Posterior vena cava (tissue), 2 donors: ENCODE results near the gene ARL13A. TPM values are rescaled to one million over a fixed set of nuclear protein-coding genes. Genes with fewer than 3 reads are reported as not detected.
"Not testable (repeated sequence)": the region's sequence is repeated elsewhere in the genome, so short reads cannot be mapped to it uniquely, and the experiment has no call there.

Experiments
- DNase-seq: peaks from one replicate; pipeline ENCODE4 v3.0.0-alpha.2; 2020; ENCODE audit warnings: low spot score
- intact Hi-C, 2 donors: fragments of 100-400 bp; cut with DNase I; formaldehyde crosslinking; loops; one replicate each; pipeline versions ENCODE4 v1.14.1 to v1.14.2; 2022 to 2023
- total RNA-seq, 2 donors: library from RNA; stranded (reverse); fragmentation: NEBNext Ultra II Directional; extraction: Animal tissue kit (Norgen Biotek cat#: 25700); gene quantifications; one replicate each; pipeline ENCODE4 v1.2.1, GENCODE V29; 2021
- donor health status: DM: yes; HTN: yes; CAD: no.
- donor health status: DM: yes; HTN: yes; CAD: no.

ARL13A gene
- total RNA-seq, 2 donors from 2014 or later: not detected

DNA sequence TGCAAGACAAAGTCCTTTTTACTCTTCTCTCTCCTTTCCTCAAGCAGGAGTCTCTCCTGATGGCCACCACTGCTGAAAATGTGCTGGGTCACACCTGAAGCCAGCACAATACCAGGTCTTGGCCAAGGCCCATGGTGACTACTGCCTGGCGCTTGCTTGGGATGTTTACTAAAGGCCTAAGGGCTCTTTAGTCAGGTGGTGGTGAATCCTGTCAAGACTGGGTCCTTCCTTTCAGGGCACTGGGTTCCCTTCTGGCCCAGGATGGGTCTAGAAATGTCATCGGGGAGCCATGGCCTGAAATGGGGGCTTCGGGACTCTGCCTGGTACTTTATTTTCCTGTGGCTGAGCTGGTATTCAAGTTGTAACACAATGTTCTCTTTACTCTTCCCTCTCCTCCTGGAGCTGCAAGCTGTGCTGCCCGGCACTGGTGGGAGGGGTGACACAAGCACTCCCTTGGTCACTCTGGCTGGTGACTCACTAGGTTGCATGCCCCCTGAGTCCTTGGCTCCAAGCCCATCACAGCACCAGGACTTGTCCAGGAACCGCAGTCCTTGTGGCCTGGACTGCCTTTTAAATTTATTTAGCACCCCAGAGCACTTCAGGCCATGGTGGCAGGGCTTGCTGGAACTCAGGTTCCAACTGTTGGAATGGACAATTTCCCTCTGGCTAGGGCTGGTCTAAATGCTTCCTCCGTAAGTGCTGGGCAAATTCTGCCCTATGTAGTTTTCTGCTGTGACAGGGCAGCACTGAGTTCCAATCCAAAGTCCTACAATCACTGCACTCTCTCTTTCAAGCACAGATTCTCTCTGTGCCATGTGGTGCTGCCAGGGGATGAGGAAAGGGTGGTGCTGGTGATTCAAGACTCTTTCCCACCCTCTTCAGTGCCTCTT is 11.3 kb downstream of the ARL13A start:
- no peak for DNase-seq
- intact Hi-C loops: no loop called here

DNA sequence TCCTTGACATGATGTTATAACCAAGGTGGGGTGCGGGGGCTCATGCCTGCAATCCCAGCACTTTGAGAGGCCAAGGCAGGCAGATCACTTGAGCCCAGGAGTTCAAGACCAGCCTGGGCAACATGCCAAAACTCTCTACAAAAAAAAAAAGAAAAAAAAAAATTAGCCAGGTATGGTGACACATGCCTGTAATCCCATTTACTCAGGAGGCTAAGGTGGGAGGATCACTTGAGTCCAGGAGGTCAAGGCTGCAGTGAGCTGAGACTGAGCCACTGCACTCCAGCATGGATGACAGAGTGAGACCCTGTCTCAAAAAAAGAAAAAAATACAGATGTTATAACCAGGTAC is 12.0 kb downstream of the ARL13A start:
- DNase-seq, intact Hi-C loops: not testable (repeated sequence)

DNA sequence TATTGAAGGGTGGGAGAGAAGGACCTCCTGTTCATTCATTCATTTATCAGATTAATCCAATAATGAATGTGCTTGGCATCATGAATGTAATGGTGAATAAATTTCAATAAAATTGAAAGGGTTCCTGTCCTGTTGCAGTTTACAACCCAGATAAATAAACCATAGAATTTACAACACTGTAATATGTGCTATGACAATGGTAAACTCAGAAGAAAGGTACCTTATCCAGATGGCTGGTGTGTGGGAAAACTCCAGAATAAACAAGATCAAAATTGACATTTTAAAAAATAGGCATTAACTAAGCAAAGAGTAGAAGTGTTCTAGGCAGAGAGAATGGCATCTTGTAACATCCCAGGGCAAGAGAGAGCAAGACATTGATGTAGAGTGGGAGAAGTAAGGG is 15.3 kb downstream of the ARL13A start:
- intact Hi-C loops: no loop called here
- DNase-seq: no peak

DNA sequence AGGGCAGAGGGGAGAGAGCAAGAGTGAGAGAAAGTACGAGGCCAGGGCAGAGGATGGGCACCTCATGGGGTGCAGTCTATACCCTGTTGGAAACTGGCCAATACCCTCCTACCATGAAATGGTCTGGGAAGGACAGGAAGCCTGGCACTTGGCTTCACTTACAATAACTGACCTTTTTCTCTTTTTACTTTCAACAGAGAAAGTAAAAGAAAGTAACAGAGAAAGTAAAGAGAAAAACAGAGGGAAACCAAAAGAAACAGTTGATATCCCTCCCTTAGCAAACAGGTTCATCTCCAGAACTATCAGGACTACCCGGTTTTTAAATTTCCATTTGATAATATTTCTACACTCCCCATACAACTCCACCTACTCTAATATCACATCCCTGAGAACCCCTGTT is 20.6 kb downstream of the ARL13A start:
- intact Hi-C loops: no loop called here

DNA sequence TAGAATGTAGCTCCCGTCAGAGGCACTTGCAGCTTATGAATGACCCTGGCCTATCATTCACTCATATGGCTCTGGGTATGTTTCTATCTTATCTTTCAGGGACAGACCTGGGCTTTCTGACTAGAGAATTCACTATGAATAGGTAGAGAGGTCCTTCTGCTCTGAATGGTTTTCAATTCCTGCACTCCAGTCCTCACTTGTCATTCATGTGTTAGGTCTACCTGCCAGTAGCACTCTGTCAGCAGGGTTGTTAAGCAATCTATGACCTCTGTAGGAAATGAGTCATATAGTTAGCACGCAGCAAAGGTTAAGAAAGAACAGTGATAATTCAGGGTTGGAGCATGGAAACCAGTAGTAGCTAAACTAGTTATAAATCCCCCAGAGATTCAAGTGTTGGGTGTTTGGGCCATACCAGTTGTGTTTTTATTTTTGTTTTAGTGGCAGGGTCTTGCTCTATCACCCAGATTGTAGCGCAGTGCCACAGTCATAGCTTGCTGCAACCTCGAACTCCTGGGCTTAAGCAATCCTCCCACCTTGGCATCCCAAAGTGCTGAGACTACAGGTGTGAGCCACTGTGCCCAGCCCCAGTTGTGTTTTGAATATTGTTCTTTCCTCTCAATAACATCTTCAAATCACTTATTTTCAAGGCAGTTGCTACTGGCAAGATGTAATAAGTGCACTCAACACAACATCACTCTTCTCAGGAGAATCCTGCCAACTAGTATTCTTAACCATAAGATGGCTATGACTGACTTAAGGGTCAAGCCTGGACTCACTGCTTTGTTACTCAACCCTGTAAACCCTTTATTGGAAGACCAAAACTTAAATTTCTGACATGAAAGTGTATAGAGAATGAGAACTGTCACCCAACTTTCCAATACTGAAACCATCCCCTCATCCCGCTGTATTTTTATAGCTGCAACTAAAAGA is 25.1 kb downstream of the ARL13A start:
- no peak for DNase-seq
- intact Hi-C loops: no loop called here

More for the DNA sequence above, 20.6 kb downstream of the ARL13A start:
- no peak for DNase-seq

DNA sequence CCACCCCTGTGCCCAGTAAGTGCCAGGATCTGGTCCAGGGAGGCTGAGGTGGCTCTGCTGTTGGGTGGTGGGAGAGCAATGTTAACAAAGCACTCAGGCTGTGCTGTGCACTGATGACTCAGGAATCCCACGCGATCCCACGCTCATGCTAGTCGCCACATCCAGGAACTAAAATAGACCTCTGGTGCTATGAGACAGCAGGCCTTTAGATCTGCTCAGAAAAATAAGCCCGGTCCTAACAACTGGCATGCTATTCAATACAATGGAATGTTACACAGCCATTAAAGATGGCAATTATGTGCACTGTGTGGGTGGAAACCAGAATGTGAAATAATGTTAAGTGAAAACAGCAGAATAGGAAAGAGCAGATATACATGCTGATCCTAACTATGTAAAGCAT is 26.0 kb downstream of the ARL13A start:
- DNase-seq: no peak
- intact Hi-C loops: no loop called here

DNA sequence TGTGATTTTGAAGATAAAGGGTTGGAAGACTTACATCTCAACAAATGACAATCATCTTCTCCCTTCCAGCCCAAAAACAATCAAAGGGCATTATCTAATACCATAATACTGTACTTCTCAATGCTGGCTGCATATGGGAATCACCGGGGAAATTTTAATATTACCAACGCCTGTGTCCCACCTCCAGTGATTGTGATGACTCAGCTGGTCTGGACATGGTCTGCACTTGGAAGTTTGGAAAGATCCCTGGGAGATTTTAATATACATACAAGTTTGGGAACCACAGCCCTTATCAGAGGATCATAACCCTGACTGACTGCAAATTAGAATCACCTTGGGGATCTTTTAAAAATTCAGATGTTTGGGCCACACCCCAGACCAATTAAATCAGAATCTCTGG is 29.9 kb downstream of the ARL13A start:
- no peak for DNase-seq
- intact Hi-C loops: no loop called here

DNA sequence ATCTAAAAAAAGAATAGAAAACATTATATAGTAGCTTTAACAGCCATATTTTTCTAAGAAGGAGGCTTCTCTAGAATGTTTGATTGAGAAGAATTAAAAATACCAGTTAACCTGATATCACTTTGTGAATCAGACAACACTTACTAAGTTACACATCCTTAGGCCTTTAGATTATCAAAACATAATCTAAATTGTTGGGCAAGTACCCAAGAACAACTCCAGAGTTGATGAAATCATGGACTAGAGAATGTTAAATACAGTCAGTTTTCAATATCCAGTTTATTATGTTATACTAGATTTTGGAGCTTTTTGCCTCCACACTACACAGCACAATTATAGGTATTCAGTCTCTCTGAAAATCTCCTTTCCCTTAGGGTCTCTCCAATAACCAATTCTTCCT is 39.6 kb downstream of the ARL13A start:
- intact Hi-C loops: no loop called here
- no peak for DNase-seq

DNA sequence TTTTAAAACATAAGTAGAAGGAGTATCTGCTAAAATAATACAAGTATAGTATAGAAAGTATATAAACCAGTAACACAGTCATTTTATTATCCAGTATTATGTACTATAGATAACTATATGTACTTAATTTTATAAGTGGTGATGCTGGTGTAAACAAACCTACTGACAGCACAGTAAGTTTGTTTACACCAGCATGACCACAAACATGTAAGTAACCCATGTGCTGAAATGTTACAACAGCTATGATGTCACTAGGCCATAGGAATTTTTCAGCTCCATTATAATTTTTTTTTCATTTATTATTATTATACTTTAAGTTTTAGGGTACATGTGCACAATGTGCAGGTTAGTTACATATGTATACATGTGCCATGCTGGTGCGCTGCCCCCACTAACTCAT is 42.5 kb downstream of the ARL13A start:
- DNase-seq, intact Hi-C loops: not testable (repeated sequence)

DNA sequence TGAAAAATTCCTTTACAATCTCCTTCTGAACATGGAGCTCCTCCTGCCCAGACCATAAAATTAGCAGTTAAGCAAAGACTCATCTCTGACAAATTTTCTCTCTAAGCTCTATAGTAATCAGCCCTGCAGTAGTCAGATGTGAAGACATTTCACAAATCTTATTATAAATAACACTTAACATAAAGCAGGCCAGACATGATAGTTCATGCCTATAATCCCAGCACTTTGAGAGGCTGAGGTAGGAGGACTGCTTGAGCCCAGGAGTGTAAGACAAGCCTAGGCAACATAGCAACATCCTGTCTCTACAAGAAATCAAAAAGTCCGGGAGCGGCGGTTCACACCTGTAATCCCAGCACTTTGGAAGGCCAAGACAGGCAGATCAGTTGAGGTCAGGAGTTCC is 52.5 kb downstream of the ARL13A start:
- DNase-seq: no peak
- intact Hi-C loops: no loop called here

DNA sequence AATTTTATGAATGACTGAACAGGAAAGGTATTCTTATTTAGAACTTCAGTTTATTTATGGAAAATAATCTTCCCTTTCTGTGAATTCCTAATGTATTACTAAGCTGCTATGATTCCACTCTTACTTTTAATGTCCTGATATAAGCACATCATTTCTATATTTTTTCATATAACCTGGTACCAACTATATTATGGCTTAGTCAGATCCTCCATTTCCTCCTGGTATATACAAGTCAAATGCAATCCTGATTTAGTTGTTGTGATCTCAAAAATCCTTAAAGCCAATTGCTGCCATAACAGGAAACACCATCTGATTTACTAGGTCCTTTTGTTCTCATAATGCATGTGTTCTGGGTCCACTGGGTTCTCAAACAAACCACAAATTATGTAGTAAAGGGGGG is 55.6 kb downstream of the ARL13A start:
- intact Hi-C loops: no loop called here
- no peak for DNase-seq

DNA sequence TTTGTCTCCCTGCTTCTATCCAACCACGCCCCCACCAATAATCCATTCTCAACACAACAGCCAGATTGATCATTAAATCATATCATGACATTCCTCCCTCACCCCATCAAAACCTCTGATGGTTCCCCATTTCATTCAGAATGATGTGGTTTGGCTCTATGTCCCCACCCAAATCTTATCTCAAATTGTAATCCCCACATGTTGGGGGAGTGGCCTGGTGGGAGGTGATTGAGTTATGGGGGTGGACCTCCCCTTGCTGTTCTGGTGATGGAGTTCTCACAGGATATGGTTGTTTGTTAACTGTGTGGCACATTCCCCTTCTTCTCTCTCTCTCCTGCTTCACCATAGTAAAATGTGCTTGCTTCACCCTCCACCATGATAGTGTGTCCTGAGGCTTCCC is 59.1 kb downstream of the ARL13A start:
- DNase-seq: no peak
- intact Hi-C loops: no loop called here

DNA sequence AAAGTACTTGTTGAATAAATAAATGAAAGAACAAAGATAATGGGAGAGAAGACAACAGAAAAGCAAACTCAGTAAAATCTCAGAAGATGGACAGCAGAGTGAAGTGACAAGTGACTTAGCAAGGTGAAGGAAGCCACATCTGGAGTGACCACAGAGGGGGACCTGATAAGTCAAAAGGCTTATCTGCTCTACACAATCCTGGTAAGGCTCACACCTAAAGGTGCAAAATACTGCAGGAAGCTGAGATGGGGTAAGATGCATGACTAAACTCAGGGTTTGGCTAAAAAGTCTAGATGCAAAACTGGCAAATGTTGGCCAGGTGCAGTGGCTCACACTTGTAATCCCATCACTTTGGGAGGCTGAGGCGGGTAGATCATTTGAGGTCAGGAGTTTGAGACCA is 60.2 kb downstream of the ARL13A start:
- DNase-seq: no peak
- intact Hi-C loops: no loop called here

DNA sequence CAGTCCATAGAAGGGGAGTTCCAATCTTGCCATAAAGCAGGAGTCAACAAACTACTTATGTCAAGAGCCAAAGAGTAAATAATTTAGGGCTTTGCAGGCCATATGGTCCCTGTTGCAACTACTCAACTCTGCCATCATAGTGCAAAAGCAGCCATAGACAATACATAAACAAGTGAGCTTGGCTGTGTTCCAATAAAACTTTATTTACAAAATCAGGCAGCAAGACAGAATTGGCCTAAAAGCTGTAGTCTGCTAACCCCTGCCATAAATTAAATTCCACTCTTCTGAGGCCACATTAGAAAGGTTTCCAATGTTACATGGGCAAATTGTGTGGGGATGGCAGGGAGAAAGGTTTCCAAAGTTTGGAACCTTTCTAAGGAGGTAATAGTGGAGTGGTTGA is 67.7 kb downstream of the ARL13A start:
- DNase-seq: no peak
- intact Hi-C loops: no loop called here

DNA sequence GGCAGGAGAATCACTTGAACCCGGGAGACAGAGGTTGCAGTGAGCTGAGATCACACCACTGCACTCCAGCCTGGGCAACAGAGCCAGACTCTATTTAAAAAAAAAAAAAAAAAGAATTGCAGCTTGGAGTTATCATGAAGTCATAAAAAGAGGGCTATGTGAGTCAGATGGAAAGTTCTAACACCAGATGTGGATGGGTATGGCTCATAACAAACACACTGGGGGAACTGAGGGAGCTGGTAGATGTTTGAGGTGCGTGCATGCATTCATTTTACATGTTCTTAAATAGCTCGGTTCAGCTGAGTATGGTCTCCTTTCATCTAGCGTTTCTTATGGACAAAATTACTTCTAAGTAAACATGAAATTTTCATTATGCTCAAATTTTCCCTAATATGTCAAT is 70.7 kb downstream of the ARL13A start:
- intact Hi-C loops: no loop called here
- DNase-seq: no peak

Other genes starting within 250 kb of the ARL13A start
- 10 to 100 TPM in 1 of 2 donors, 1 to 10 TPM in 1; 7.1 to 10.6 TPM for gene SYTL4, start 237.6 kb upstream of the ARL13A start, total RNA-seq
- gene CSTF2, start 149.3 kb upstream of the ARL13A start, total RNA-seq: 1 to 10 TPM; 7.4 to 9.3 TPM
- gene NOX1, start 95.3 kb upstream of the ARL13A start, total RNA-seq: not detected
- under 1 TPM; 0.14 TPM for gene XKRX, start 40.8 kb upstream of the ARL13A start, total RNA-seq
- 10 to 100 TPM; 12.9 to 14.7 TPM for gene TRMT2B, start 82.4 kb downstream of the ARL13A start, total RNA-seq
- 10 to 100 TPM; 13.8 to 26.5 TPM for gene TMEM35A, start 109.2 kb downstream of the ARL13A start, total RNA-seq
- gene CENPI, start 128.5 kb downstream of the ARL13A start, total RNA-seq: 1 to 10 TPM; 1.2 to 2.0 TPM